ENCODE results near the gene SERP1.
A peak's percentile ranks its signal among the peaks of the same experiment; 100 is the strongest.

Gene SERP1

GRCh38 chr3:150546226-150547044, at the start of gene SERP1, which contains the start of gene EIF2A:
Gene SERP1, minus strand, starts transcription at chr3:150546496. Its CDS starts 361 bp downstream, at chr3:150546135.
Gene EIF2A, plus strand, starts transcription at chr3:150546787. Its CDS starts 16 bp downstream, at chr3:150546803.
- Mint-ChIP-seq H3K36me3 (ENCODE audit: low read depth) (peaks cover 50% of the 10 kb centered on the region), H3K4me1 (ENCODE audit: low read depth) (peaks cover 54% of the 10 kb centered on the region)

GRCh38 chr3:150594150-150594549, 47.9 kb upstream of the SERP1 start:
- Mint-ChIP-seq H3K4me3 (no peak overlapping the region), H3K27me3 (ENCODE audit: low read depth) (no peaks in the 10 kb centered on the region), H3K27ac (no peak overlapping the region), H3K36me3 (ENCODE audit: low read depth) (peaks cover 6% of the 10 kb centered on the region), H3K4me1 (ENCODE audit: low read depth) (peaks cover 10% of the 10 kb centered on the region), H3K9me3 (no peaks in the 10 kb centered on the region)
- no peak for DNase-seq (ENCODE audit: low spot score)

More at GRCh38 chr3:150546226-150547044, at the start of gene SERP1, which contains the start of gene EIF2A:
- Mint-ChIP-seq H3K9me3 (no peaks in the 10 kb centered on the region), H3K4me3 (peak within 1 kb of the TSS; percentile 100), H3K27me3 (ENCODE audit: low read depth) (no peaks in the 10 kb centered on the region), H3K27ac (peak within 1 kb of the TSS; percentile 97)
- DNase-seq (ENCODE audit: low spot score) = peak; percentile 99

GRCh38 chr3:150589759-150590158, 43.5 kb upstream of the SERP1 start:
- no peak overlapping the region for H3K27ac Mint-ChIP-seq
- peaks cover 18% of the 10 kb centered on the region for H3K4me1 Mint-ChIP-seq (ENCODE audit: low read depth)
- no peaks in the 10 kb centered on the region for H3K27me3 Mint-ChIP-seq (ENCODE audit: low read depth)
- H3K4me3 Mint-ChIP-seq = no peak overlapping the region
- no peak for DNase-seq (ENCODE audit: low spot score)
- peaks cover 22% of the 10 kb centered on the region for H3K36me3 Mint-ChIP-seq (ENCODE audit: low read depth)
- H3K9me3 Mint-ChIP-seq = no peaks in the 10 kb centered on the region

GRCh38 chr3:150588027-150588830, 41.9 kb upstream of the SERP1 start:
- no peak overlapping the region for H3K4me3 Mint-ChIP-seq
- DNase-seq (ENCODE audit: low spot score) = no peak
- H3K9me3 Mint-ChIP-seq = no peaks in the 10 kb centered on the region
- peak overlapping the region; percentile 57 for H3K27ac Mint-ChIP-seq
- H3K27me3 Mint-ChIP-seq (ENCODE audit: low read depth) = no peaks in the 10 kb centered on the region
- peaks cover 23% of the 10 kb centered on the region for H3K4me1 Mint-ChIP-seq (ENCODE audit: low read depth)
- peaks cover 27% of the 10 kb centered on the region for H3K36me3 Mint-ChIP-seq (ENCODE audit: low read depth)

GRCh38 chr3:150583028-150583427, 36.7 kb upstream of the SERP1 start:
- Mint-ChIP-seq H3K9me3 (no peaks in the 10 kb centered on the region), H3K27me3 (ENCODE audit: low read depth) (no peaks in the 10 kb centered on the region), H3K27ac (peak overlapping the region; percentile 60), H3K4me3 (peak overlapping the region; percentile 46), H3K4me1 (ENCODE audit: low read depth) (peaks cover 22% of the 10 kb centered on the region), H3K36me3 (ENCODE audit: low read depth) (peaks cover 47% of the 10 kb centered on the region)
- DNase-seq (ENCODE audit: low spot score) = no peak

GRCh38 chr3:150582620-150583019, 36.3 kb upstream of the SERP1 start:
- Mint-ChIP-seq H3K27ac (peak overlapping the region; percentile 60), H3K36me3 (ENCODE audit: low read depth) (peaks cover 50% of the 10 kb centered on the region), H3K9me3 (no peaks in the 10 kb centered on the region), H3K4me3 (peak overlapping the region; percentile 46), H3K4me1 (ENCODE audit: low read depth) (peaks cover 25% of the 10 kb centered on the region), H3K27me3 (ENCODE audit: low read depth) (no peaks in the 10 kb centered on the region)
- DNase-seq (ENCODE audit: low spot score) = no peak

GRCh38 chr3:150581174-150581573, 34.9 kb upstream of the SERP1 start:
- H3K36me3 Mint-ChIP-seq (ENCODE audit: low read depth) = peaks cover 61% of the 10 kb centered on the region
- no peak overlapping the region for H3K27ac Mint-ChIP-seq
- H3K4me1 Mint-ChIP-seq (ENCODE audit: low read depth) = peaks cover 33% of the 10 kb centered on the region
- DNase-seq (ENCODE audit: low spot score) = no peak
- H3K4me3 Mint-ChIP-seq = no peak overlapping the region
- H3K9me3 Mint-ChIP-seq = no peaks in the 10 kb centered on the region
- no peaks in the 10 kb centered on the region for H3K27me3 Mint-ChIP-seq (ENCODE audit: low read depth)

- H3K4me3 Mint-ChIP-seq = no peak overlapping the region
- peaks cover 54% of the 10 kb centered on the region for H3K36me3 Mint-ChIP-seq (ENCODE audit: low read depth)
- DNase-seq (ENCODE audit: low spot score) = no peak
- H3K27me3 Mint-ChIP-seq (ENCODE audit: low read depth) = no peaks in the 10 kb centered on the region
- no peaks in the 10 kb centered on the region for H3K9me3 Mint-ChIP-seq
- peaks cover 29% of the 10 kb centered on the region for H3K4me1 Mint-ChIP-seq (ENCODE audit: low read depth)
- no peak overlapping the region for H3K27ac Mint-ChIP-seq
Observed at GRCh38 chr3:150577855-150578254, 31.6 kb upstream of the SERP1 start.

GRCh38 chr3:150567328-150567727, 21.0 kb upstream of the SERP1 start:
- Mint-ChIP-seq H3K4me3 (no peak overlapping the region), H3K9me3 (no peaks in the 10 kb centered on the region), H3K27me3 (ENCODE audit: low read depth) (no peaks in the 10 kb centered on the region), H3K27ac (no peak overlapping the region), H3K36me3 (ENCODE audit: low read depth) (peaks cover 43% of the 10 kb centered on the region), H3K4me1 (ENCODE audit: low read depth) (peaks cover 2% of the 10 kb centered on the region)
- DNase-seq (ENCODE audit: low spot score) = no peak

GRCh38 chr3:150564243-150564642, 17.9 kb upstream of the SERP1 start:
- H3K9me3 Mint-ChIP-seq = no peaks in the 10 kb centered on the region
- DNase-seq (ENCODE audit: low spot score) = no peak
- no peak overlapping the region for H3K27ac Mint-ChIP-seq
- peaks cover 44% of the 10 kb centered on the region for H3K36me3 Mint-ChIP-seq (ENCODE audit: low read depth)
- H3K27me3 Mint-ChIP-seq (ENCODE audit: low read depth) = no peaks in the 10 kb centered on the region
- H3K4me1 Mint-ChIP-seq (ENCODE audit: low read depth) = peaks cover 11% of the 10 kb centered on the region
- H3K4me3 Mint-ChIP-seq = no peak overlapping the region

GRCh38 chr3:150557725-150558124, 11.4 kb upstream of the SERP1 start:
- Mint-ChIP-seq H3K36me3 (ENCODE audit: low read depth) (peaks cover 51% of the 10 kb centered on the region), H3K4me3 (no peak overlapping the region), H3K4me1 (ENCODE audit: low read depth) (peaks cover 31% of the 10 kb centered on the region), H3K27me3 (ENCODE audit: low read depth) (no peaks in the 10 kb centered on the region), H3K27ac (no peak overlapping the region), H3K9me3 (no peaks in the 10 kb centered on the region)
- DNase-seq (ENCODE audit: low spot score) = no peak

- Mint-ChIP-seq H3K4me1 (ENCODE audit: low read depth) (peaks cover 33% of the 10 kb centered on the region), H3K27ac (no peak overlapping the region), H3K9me3 (no peaks in the 10 kb centered on the region), H3K36me3 (ENCODE audit: low read depth) (peaks cover 50% of the 10 kb centered on the region), H3K27me3 (ENCODE audit: low read depth) (no peaks in the 10 kb centered on the region), H3K4me3 (no peak overlapping the region)
- DNase-seq (ENCODE audit: low spot score) = no peak
Observed at GRCh38 chr3:150556792-150557191, 10.5 kb upstream of the SERP1 start.

GRCh38 chr3:150555859-150556436, 9.7 kb upstream of the SERP1 start:
- Mint-ChIP-seq H3K27me3 (ENCODE audit: low read depth) (no peaks in the 10 kb centered on the region), H3K4me3 (no peak overlapping the region), H3K36me3 (ENCODE audit: low read depth) (peaks cover 51% of the 10 kb centered on the region), H3K9me3 (no peaks in the 10 kb centered on the region), H3K4me1 (ENCODE audit: low read depth) (peaks cover 36% of the 10 kb centered on the region), H3K27ac (no peak overlapping the region)
- DNase-seq (ENCODE audit: low spot score) = no peak
